OCI-LY7 (cell line): Measurements from ENCODE around the gene KIAA1328. TPM values are rescaled to one million over a fixed set of nuclear protein-coding genes. Genes with fewer than 3 reads are reported as not detected.

Experiments used
- BruUV-seq: library from RNA; stranded (reverse); fragments of 400-500 nt; replicated peaks from 2 replicates; lab custom pipeline; 2021; lab: Mats Ljungman, UMichigan
- CTCF ChIA-PET: fragments of 300-600 bp; sonication (Branson Sonifier 250); formaldehyde crosslinking; loops from one replicate; lab custom pipeline; 2022; ENCODE audit warnings: antibody characterized with exemption; ENCODE audit not compliant: unreplicated experiment; lab: Charles Lee
- POLR2A ChIA-PET: fragments of 300-600 bp; sonication (Branson Sonifier 250); formaldehyde crosslinking; loops from one replicate; lab custom pipeline; 2022; ENCODE audit warnings: antibody characterized with exemption; lab: Charles Lee
- DNase-seq: peaks from one replicate; pipeline ENCODE4 v3.0.0-alpha.2; 2015; ENCODE audit warnings: low spot score
- H2AFZ ChIP-seq: fragments of 200-600 bp; sonication (generic), shearing (Covaris generic); 2 replicates; pipeline ENCODE4 v1.6.1; 2014; ENCODE audit warnings: mild to moderate bottlenecking, antibody characterized with exemption, low read length, moderate library complexity
- H3K27ac ChIP-seq: fragments of 200-600 bp; sonication (generic); 2 replicates; pipeline ENCODE4 v1.5.1; 2014; ENCODE audit warnings: mixed run types, low read depth, mild to moderate bottlenecking, moderate library complexity, low read length, inconsistent platforms; ENCODE audit not compliant: poor library complexity, severe bottlenecking
- H3K36me3 ChIP-seq: fragments of 200-600 bp; sonication (generic); 2 replicates; pipeline ENCODE4 v1.6.1; 2014; ENCODE audit warnings: mild to moderate bottlenecking, antibody characterized with exemption, low read length, moderate library complexity, mixed read lengths; ENCODE audit not compliant: insufficient read depth
- H3K4me1 ChIP-seq: fragments of 200-600 bp; sonication (generic); 2 replicates; pipeline ENCODE4 v1.5.1; 2014; ENCODE audit warnings: mild to moderate bottlenecking, low read length; ENCODE audit not compliant: insufficient read depth, poor library complexity, severe bottlenecking
- H3K4me2 ChIP-seq: fragments of 200-600 bp; sonication (generic); 2 replicates; pipeline ENCODE4 v1.6.1; 2014; ENCODE audit warnings: mild to moderate bottlenecking, low read length
- H3K4me3 ChIP-seq: fragments of 200-600 bp; sonication (generic); 2 replicates; pipeline ENCODE4 v1.5.1; 2014; ENCODE audit warnings: mild to moderate bottlenecking, low read depth, low read length; ENCODE audit not compliant: poor library complexity, severe bottlenecking
- H3K79me2 ChIP-seq: fragments of 200-600 bp; sonication (generic); 2 replicates; pipeline ENCODE4 v1.6.1; 2016; ENCODE audit warnings: low read depth, mild to moderate bottlenecking, low read length, moderate library complexity, mixed read lengths; ENCODE audit not compliant: insufficient read depth
- H3K9me2 ChIP-seq: fragments of 200-600 bp; sonication (generic); 2 replicates; pipeline ENCODE4 v1.6.1; 2016; ENCODE audit warnings: mild to moderate bottlenecking, low read length, mixed read lengths; ENCODE audit not compliant: insufficient read depth
- H3K9me3 ChIP-seq: fragments of 200-600 bp; sonication (generic); 2 replicates; pipeline ENCODE4 v1.6.1; 2014; ENCODE audit warnings: mild to moderate bottlenecking, mixed run types, low read length, mixed read lengths
- H4K20me1 ChIP-seq: fragments of 200-600 bp; sonication (generic); 2 replicates; pipeline ENCODE4 v1.6.1; 2014; ENCODE audit warnings: mild to moderate bottlenecking, antibody characterized with exemption, low read length, moderate library complexity, mixed read lengths; ENCODE audit not compliant: insufficient read depth
- CTCF ChIP-seq: fragments of 200-600 bp; sonication (generic); conservative IDR thresholded peaks from 2 replicates; pipeline ENCODE4 v1.5.1; 2014; ENCODE audit warnings: mild to moderate bottlenecking, antibody characterized with exemption, low read length, moderate library complexity, mixed read lengths
- EZH2phosphoT487 ChIP-seq: fragments of 200-600 bp; sonication (generic); IDR thresholded peaks from 2 replicates; pipeline ENCODE4 v1.6.1; 2018; ENCODE audit warnings: low read depth, borderline replicate concordance, mild to moderate bottlenecking, mixed run types, antibody characterized with exemption, low read length, moderate library complexity, mixed read lengths
- intact Hi-C: fragments of 100-400 bp; cut with micrococcal nuclease; formaldehyde crosslinking; loops from one replicate; pipeline ENCODE4 v1.10.0; 2022; ENCODE audit not compliant: unreplicated experiment
- total RNA-seq, 2 experiments: library from RNA; depleted of rRNA in 1 of 2; stranded (reverse); fragments of >200 nt in 1 of 2; shearing (Covaris generic) in 1 of 2; gene quantifications; 2 replicates each; pipeline ENCODE4 v1.2.3, GENCODE V29; 2014 to 2022

The KIAA1328 gene
- total RNA-seq, 2 experiments from 2014 or later, result 3.0 to 5.8 TPM

DNA sequence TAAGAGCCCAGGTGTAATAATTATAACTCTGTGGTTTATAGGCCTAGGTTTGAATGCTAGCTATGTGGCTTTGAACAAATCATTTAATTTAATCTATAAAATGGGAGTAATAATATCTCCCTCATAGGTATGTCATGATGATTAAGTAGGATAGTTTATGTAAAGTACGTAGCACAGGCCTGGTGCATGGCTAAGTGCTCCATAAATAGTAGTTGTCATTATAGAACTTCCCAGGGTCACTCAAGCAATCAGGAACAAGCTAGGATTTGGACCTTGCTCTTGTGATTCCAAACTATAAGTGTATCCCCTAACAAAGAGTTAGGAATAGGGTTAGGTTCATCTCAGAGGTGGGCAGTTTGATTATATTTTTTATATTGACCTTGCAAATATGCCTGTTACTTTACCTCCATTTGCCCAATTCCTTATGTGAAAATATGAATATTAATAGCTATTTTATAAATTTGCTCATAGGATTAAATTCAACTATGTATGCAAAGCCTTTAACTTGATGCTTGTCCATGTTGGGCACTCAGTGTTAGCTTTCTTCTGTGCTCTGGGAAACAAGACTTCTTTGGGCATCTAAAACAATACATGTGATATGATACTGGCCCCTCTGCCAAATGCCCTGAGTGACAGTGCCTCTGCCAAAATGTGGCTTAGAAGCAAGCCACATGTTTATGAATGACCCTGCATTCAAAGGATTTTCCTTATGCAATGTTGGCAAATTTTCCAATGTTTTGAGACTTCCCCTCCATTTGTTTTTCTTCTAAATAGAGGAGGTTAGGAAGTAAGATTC lies 353.6 kb downstream of the KIAA1328 start:
- H4K20me1 ChIP-seq, result no peaks in the 10 kb centered on the region
- CTCF ChIA-PET, result no interaction called here
- H3K4me3 ChIP-seq, result no peak overlapping the region
- no peaks in the 10 kb centered on the region for H3K9me2 ChIP-seq
- no peaks in the 10 kb centered on the region for H3K79me2 ChIP-seq
- POLR2A ChIA-PET, result no interaction called here
- intact Hi-C loops, result no loop called here
- H3K9me3 ChIP-seq, result no peaks in the 10 kb centered on the region
- no peaks in the 10 kb centered on the region for H3K36me3 ChIP-seq
- TF ChIP-seq CTCF, result no peak
- no peak for TF ChIP-seq EZH2phosphoT487
- H2AFZ ChIP-seq, result no peak overlapping the region
- H3K4me2 ChIP-seq, result no peak overlapping the region
- no peak for DNase-seq
- H3K27ac ChIP-seq, result no peak overlapping the region
- no peaks in the 10 kb centered on the region for H3K4me1 ChIP-seq
- no TSS peak for BruUV-seq

GRCh38 chr18:37184209-37184868 lies 355.4 kb downstream of the KIAA1328 start:
- no peaks in the 10 kb centered on the region for H3K9me2 ChIP-seq
- POLR2A ChIA-PET, result no interaction called here
- no TSS peak for BruUV-seq

More at GRCh38 chr18:37184209-37184868, 355.4 kb downstream of the KIAA1328 start:
- Histone ChIP-seq H3K27ac (no peak overlapping the region), H3K4me3 (no peak overlapping the region), H3K9me3 (no peaks in the 10 kb centered on the region), H3K36me3 (no peaks in the 10 kb centered on the region), H3K4me2 (no peak overlapping the region), H2AFZ (no peak overlapping the region), H3K79me2 (no peaks in the 10 kb centered on the region), H4K20me1 (no peaks in the 10 kb centered on the region), H3K4me1 (no peaks in the 10 kb centered on the region)
- CTCF ChIA-PET, result no interaction called here
- TF ChIP-seq CTCF (no peak), EZH2phosphoT487 (no peak)
- intact Hi-C loops, result no loop called here
- DNase-seq, result no peak
